Right cardiac atrium (tissue), 5 donors: ENCODE measurements around the gene SCLY. TPM values are rescaled to one million over a fixed set of nuclear protein-coding genes. Genes with fewer than 3 reads are reported as not detected.
A peak's percentile ranks its signal among the peaks of the same experiment; 100 is the strongest.

ENCODE experiments used
- ATAC-seq, 2 donors: fragments of 200-7000 bp; cut with Tn5 transposase; one replicate each; pipeline versions ENCODE4 v1.8.0 to v1.9.1; 2020; ENCODE audit warnings: moderate library complexity in 2 of 2, mild to moderate bottlenecking in 1 of 2
- DNase-seq, 3 donors: peaks; one replicate each; pipeline ENCODE4 v3.0.0-alpha.2; 2020
- H3K27ac ChIP-seq: one replicate; pipeline ENCODE4 v1.5.1; 2013; ENCODE audit warnings: mild to moderate bottlenecking, low read length, control low read depth, moderate library complexity
- H3K27me3 ChIP-seq: one replicate; pipeline ENCODE4 v1.6.1; 2013; ENCODE audit not compliant: control insufficient read depth, insufficient read depth
- H3K4me1 ChIP-seq: one replicate; pipeline ENCODE4 v1.6.1; 2013; ENCODE audit warnings: low read length; ENCODE audit not compliant: control insufficient read depth, insufficient read depth
- H3K4me3 ChIP-seq: one replicate; pipeline ENCODE4 v1.5.1; 2013; ENCODE audit warnings: low read length, control low read depth
- H3K9me3 ChIP-seq: one replicate; pipeline ENCODE4 v1.6.1; 2013; ENCODE audit warnings: low read length; ENCODE audit not compliant: control insufficient read depth
- whole genome bisulfite sequencing: extraction: QIAGEN DNeasy Blood & Tissue Kit; methylation state at CpG from one replicate; pipeline ENCODE4 v1.1.7; 2013; 5-methylcytosine and 5-hydroxymethylcytosine counted together
- intact Hi-C, 4 donors: fragments of 100-400 bp; cut with DNase I; formaldehyde crosslinking; loops; one replicate each; pipeline versions ENCODE4 v1.11.0 to v1.14.0; 2022 to 2023
- polyA plus RNA-seq: library from polyadenylated mRNA; stranded (reverse); fragments of 200-250 nt; gene quantifications from one replicate; pipeline ENCODE4 v1.2.3, GENCODE V29; 2013
- total RNA-seq, 4 donors: library from RNA; stranded (reverse); fragmentation: NEBNext Ultra II Directional; extraction: Animal tissue kit (Norgen Biotek cat#: 25700); gene quantifications; one replicate each; pipeline ENCODE4 v1.2.1, GENCODE V29; 2021
- donor health status: healthy with polysubstance abuse.
- donor health status: DM: no; HTN: yes; CAD: no.
- donor health status: DM: no; HTN: no; CAD: no.
- donor health status: DM: no; HTN: yes; CAD: no; lungs with severe emphysema.
- donor health status: DM: yes; HTN: yes; CAD: no.

The SCLY gene
- total and polyA plus RNA-seq, 5 donors, result 8.2 to 14.2 (median 11.2) TPM

- H3K9me3 ChIP-seq, result no peaks in the 10 kb centered on the region
- H3K27ac ChIP-seq, result no peak overlapping the region
- WGBS, result 90% methylated on average over 20 of the region's 20 CpGs
- intact Hi-C loops, result loop anchor here in 1 of 4 donors (10.0 kb wide), 1 partner anchor 139 kb away; no protein-coding TSS in a partner anchor
- H3K4me3 ChIP-seq, result no peak overlapping the region
- no peaks in the 10 kb centered on the region for H3K27me3 ChIP-seq
- no peak for ATAC-seq
- DNase-seq, result peak; percentile 10 to 49 (median 38)
- no peaks in the 10 kb centered on the region for H3K4me1 ChIP-seq
Measured at GRCh38 chr2:238125127-238125885, 64.5 kb downstream of the SCLY start.

GRCh38 chr2:238126338-238126737 lies 65.5 kb downstream of the SCLY start:
- H3K27me3 ChIP-seq, result no peaks in the 10 kb centered on the region
- H3K4me3 ChIP-seq, result no peak overlapping the region
- ATAC-seq, result no peak
- H3K9me3 ChIP-seq, result no peaks in the 10 kb centered on the region
- intact Hi-C loops, result loop anchor here in 1 of 4 donors (10.0 kb wide), 1 partner anchor 138 kb away; no protein-coding TSS in a partner anchor
- no peak overlapping the region for H3K27ac ChIP-seq
- H3K4me1 ChIP-seq, result no peaks in the 10 kb centered on the region
- no peak for DNase-seq
- WGBS, result 97% methylated on average over 2 of the region's 2 CpGs

GRCh38 chr2:238126775-238127164 lies 66.0 kb downstream of the SCLY start:
- Histone ChIP-seq H3K4me1 (no peaks in the 10 kb centered on the region), H3K27me3 (no peaks in the 10 kb centered on the region), H3K9me3 (no peaks in the 10 kb centered on the region), H3K4me3 (no peak overlapping the region), H3K27ac (no peak overlapping the region)
- 84% methylated on average over 2 of the region's 2 CpGs for WGBS
- ATAC-seq, result no peak
- no peak for DNase-seq
- intact Hi-C loops, result loop anchor here in 1 of 4 donors (10.0 kb wide), 1 partner anchor 138 kb away; no protein-coding TSS in a partner anchor

- Histone ChIP-seq H3K27ac (no peak overlapping the region), H3K9me3 (no peaks in the 10 kb centered on the region), H3K4me1 (no peaks in the 10 kb centered on the region), H3K27me3 (no peaks in the 10 kb centered on the region), H3K4me3 (no peak overlapping the region)
- peak; percentile 45 to 81 (median 73) for DNase-seq
- ATAC-seq, result peak; percentile 65 to 66
- intact Hi-C loops, result loop anchor here in 1 of 4 donors (10.0 kb wide), 1 partner anchor 137 kb away; no protein-coding TSS in a partner anchor
- WGBS, result 40% methylated on average over 36 of the region's 36 CpGs
Measured at GRCh38 chr2:238127165-238128060, 66.6 kb downstream of the SCLY start.

- intact Hi-C loops, result loop anchor here in 1 of 4 donors (10.0 kb wide), 1 partner anchor 137 kb away; no protein-coding TSS in a partner anchor
- DNase-seq, result peak; percentile 15 to 48 (median 41)
- Histone ChIP-seq H3K4me3 (no peak overlapping the region), H3K27me3 (no peaks in the 10 kb centered on the region), H3K27ac (no peak overlapping the region), H3K4me1 (no peaks in the 10 kb centered on the region), H3K9me3 (no peaks in the 10 kb centered on the region)
- ATAC-seq, result no peak
- 90% methylated on average over 22 of the region's 22 CpGs for WGBS
Measured at GRCh38 chr2:238128061-238128440, 67.2 kb downstream of the SCLY start.

GRCh38 chr2:238128534-238129001 lies 67.8 kb downstream of the SCLY start:
- Histone ChIP-seq H3K4me3 (no peak overlapping the region), H3K4me1 (no peaks in the 10 kb centered on the region), H3K27me3 (no peaks in the 10 kb centered on the region), H3K9me3 (no peaks in the 10 kb centered on the region), H3K27ac (no peak overlapping the region)
- 70% methylated on average over 30 of the region's 30 CpGs for WGBS
- ATAC-seq (no peak), DNase-seq (peak; percentile 12 to 51 (median 48))
- intact Hi-C loops, result loop anchor here in 1 of 4 donors (10.0 kb wide), 1 partner anchor 136 kb away; no protein-coding TSS in a partner anchor

- H3K4me3 ChIP-seq, result no peak overlapping the region
- H3K27me3 ChIP-seq, result no peaks in the 10 kb centered on the region
- WGBS, result 91% methylated on average over 22 of the region's 22 CpGs
- intact Hi-C loops, result loop anchor here in 1 of 4 donors (10.0 kb wide), 1 partner anchor 135 kb away; no protein-coding TSS in a partner anchor
- H3K4me1 ChIP-seq, result no peaks in the 10 kb centered on the region
- peak in 2 of 3 donors; percentile 29 to 30 for DNase-seq
- no peaks in the 10 kb centered on the region for H3K9me3 ChIP-seq
- H3K27ac ChIP-seq, result no peak overlapping the region
- ATAC-seq, result no peak
Measured at GRCh38 chr2:238129166-238130010, 68.6 kb downstream of the SCLY start.

GRCh38 chr2:238130111-238130695 lies 69.4 kb downstream of the SCLY start:
- Histone ChIP-seq H3K9me3 (no peaks in the 10 kb centered on the region), H3K27me3 (no peaks in the 10 kb centered on the region), H3K27ac (no peak overlapping the region), H3K4me1 (no peaks in the 10 kb centered on the region), H3K4me3 (no peak overlapping the region)
- intact Hi-C loops, result no loop called here
- WGBS, result 85% methylated on average over 28 of the region's 28 CpGs
- ATAC-seq (no peak), DNase-seq (peak; percentile 8 to 61 (median 32))

GRCh38 chr2:238130696-238131628 lies 70.2 kb downstream of the SCLY start:
- Histone ChIP-seq H3K27ac (no peak overlapping the region), H3K9me3 (no peaks in the 10 kb centered on the region), H3K27me3 (no peaks in the 10 kb centered on the region), H3K4me1 (no peaks in the 10 kb centered on the region), H3K4me3 (no peak overlapping the region)
- whole genome bisulfite sequencing, result 92% methylated on average over 68 of the region's 68 CpGs
- DNase-seq, result peak; percentile 8 to 50 (median 48)
- intact Hi-C loops, result no loop called here
- no peak for ATAC-seq
